ENCODE measurements around the gene EMC10.
"Not testable (repeated sequence)": the region's sequence is repeated elsewhere in the genome, so short reads cannot be mapped to it uniquely, and the experiment has no call there.

The EMC10 gene

DNA sequence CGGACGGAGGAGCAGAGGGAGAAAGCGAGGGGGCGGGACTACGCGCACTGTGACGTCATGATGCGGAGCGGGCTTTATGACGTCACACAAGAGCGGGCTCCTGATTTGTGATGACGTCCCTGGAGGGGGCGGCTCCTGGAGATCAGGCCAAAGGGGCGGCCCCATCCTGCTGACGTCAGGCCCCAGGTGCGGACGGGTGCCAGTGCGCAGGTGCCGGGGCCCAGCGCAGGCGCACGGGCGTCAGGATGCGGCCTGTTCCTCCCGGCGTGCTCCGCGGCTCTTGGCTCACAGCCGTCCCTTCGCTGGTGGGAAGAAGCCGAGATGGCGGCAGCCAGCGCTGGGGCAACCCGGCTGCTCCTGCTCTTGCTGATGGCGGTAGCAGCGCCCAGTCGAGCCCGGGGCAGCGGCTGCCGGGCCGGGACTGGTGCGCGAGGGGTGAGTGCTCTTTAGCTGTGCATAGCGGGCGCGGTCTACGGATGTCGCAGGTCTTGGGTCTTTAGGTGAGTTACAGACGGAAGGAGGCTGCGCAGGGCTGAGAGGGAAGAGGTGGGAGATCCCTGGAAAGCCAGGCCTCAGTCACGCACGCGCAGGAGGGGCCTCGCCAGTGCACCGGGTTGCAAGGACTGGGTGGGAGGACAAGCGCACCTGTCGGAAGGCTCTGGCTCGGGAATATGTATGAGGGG, at the start of gene EMC10, which contains the start of gene GARIN5A:
EMC10 (plus strand) TSS at position 284 of the 683 bp plus-strand sequence; CDS start at position 322, 38 bp downstream.
GARIN5A (minus strand) TSS at position 625 of the 683 bp plus-strand sequence; CDS start at position 165, 460 bp downstream.
- peak; percentile 96 for DNase-seq

- no peak for DNase-seq
These were observed 48.9 kb upstream of the EMC10 start for GRCh38 chr19:50427318-50427925.

DNA sequence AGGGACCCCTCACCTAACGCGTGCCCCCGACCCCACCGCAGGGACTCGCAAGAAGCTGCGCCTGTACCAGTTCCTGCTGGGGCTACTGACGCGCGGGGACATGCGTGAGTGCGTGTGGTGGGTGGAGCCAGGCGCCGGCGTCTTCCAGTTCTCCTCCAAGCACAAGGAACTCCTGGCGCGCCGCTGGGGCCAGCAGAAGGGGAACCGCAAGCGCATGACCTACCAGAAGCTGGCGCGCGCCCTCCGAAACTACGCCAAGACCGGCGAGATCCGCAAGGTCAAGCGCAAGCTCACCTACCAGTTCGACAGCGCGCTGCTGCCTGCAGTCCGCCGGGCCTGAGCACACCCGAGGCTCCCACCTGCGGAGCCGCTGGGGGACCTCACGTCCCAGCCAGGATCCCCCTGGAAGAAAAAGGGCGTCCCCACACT, 48.3 kb upstream of the EMC10 start:
- DNase-seq = peak; percentile 87

DNA sequence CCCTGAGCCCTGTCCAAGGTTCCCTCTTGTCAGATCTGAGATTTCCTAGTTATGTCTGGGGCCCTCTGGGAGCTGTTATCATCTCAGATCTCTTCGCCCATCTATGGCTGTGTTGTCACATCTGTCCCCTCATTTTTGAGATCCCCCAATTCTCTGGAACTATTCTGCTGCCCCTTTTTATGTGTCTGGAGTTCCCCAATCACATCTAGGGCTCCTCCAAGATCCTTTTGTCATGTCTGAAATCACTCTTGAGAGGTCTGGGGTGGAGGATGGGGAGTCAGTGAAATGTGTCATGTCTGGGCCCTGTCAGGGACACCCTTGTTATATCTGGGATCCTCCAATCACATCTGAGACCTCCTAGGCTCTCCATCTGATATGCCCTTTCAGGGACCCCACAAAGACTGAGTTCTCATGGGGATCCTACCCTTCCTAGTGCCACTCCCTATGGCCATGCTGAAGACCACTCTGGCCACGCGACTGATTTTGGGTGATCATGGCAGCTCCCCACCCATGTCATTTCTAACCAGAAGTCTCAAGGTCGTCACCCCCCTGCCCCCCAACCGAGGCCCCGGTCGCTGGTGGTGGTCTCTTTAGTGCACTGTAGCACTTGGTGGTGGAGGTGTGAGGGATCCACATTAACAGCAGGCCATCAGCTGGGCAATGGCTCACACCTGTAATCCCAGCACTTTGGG, 47.4 kb upstream of the EMC10 start:
- DNase-seq = no peak

DNA sequence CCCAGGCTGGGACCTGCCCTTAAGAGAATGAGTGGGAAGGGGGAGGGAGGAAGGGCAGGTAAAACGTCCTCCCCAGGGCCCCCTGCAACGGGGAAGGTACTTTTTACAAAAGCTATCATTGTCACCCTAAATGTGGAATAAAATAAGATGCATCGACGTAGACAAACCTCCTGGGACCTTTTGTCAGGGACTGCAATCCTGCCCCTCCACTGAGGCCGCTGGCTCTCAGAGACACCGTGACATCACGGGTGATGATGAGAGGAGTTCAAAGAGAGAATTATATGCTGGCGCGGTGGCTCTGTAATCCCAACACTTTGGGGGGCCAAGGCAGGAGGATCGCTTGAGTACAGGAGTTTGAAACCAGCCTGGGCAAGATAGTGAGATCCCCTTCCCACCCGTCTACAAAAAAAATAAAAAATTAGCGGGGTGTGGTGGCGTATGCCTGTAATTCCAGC, 45.4 kb upstream of the EMC10 start:
- no peak for DNase-seq

DNA sequence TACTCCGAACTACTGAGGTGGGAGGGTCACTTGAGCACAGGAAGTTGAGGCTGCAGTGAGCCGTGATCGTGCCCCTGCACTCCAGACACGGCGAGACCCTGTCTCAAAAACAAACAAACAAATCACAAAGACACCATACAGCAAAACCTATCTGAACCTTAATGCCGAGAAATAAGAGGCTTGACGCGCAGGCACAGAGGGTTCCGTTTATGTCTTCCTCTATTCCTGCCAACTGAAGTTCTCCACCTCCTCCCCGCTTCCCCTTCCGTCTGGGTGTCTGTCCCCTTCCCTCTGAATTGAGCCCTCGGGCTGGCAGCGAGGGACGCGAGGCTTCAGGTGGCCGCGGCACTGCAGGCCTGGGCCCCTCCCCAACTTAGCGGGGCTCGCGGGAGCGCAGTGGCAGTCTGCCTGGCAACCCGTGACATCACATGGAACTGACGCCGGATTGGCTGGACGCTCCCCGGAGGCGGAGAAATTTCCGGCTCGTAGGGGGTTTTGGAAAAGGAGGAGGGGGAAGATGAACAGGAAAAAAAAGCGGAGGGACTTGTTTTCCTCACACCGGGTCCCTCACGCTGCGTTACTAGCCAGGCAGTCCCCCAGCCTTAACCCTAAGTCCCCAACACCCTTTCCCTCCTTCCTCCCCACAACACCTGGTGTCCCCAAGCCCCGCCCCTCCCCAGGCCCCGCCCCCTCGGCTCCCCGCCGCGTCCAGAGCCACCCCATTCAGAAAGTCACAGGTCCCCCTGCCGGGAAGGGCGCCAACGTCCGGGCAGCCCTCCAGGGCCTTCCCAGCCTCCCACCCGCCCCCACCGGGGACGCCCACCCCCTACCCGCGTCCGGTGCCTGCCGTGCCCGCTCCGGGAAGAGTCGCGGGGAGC, 44.7 kb upstream of the EMC10 start:
- peak; percentile 95 for DNase-seq

GRCh38 chr19:50432221-50433028, 43.9 kb upstream of the EMC10 start, which contains the start of gene MYBPC2:
Gene MYBPC2, plus strand, starts transcription at chr19:50432892. Its CDS starts 62 bp downstream, at chr19:50432954.
- peak; percentile 69 for DNase-seq

DNA sequence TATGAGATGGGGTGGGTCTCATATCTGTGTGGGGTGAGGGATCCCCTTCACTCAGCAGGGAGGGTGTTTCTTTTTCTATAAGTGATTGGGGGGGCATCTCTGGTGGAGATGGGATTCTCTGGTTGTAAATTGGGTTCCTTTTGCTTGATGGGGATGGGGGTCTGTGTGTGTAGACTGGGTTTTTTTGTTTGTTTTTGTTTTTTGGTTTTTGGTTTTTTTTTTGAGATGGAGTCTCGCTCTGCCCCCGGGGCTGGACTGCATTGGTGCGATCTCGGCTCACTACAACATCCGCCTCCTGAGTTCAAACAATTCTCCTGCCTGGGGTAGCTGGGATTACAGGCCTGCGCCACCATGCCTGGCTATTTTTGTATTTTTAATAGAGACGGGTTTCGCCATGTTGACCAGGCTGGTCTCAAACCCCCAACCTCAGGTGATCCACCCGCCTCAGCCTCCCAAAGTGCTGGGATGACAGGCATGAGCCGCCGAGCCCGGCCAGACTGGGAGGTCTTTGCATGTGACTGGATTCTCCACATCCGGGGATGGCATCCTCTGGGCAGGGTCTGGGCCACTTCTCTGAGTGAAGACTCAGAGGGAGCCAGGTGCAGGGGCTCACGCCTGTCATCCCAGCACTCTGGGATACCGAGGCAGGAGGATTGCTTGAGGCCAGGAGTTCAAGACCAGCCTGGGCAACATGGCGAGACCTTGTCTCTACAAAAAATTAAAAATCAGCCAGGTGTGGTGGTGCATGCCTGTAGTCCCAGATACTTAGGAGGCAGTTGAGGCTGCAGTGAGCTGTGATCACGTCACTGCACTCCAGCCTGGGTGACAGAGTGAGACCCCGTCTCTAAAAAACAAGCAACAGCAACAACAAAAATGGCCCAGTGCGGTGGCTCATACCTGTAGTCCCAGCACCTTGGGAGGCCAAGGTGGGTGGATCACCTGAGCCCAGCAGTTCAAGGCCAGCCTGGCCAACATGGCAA, 42.8 kb upstream of the EMC10 start:
- DNase-seq = no peak

- DNase-seq = no peak
These were observed 41.8 kb upstream of the EMC10 start for GRCh38 chr19:50434525-50434924.

GRCh38 chr19:50435221-50435620, 41.1 kb upstream of the EMC10 start:
- DNase-seq = no peak

DNA sequence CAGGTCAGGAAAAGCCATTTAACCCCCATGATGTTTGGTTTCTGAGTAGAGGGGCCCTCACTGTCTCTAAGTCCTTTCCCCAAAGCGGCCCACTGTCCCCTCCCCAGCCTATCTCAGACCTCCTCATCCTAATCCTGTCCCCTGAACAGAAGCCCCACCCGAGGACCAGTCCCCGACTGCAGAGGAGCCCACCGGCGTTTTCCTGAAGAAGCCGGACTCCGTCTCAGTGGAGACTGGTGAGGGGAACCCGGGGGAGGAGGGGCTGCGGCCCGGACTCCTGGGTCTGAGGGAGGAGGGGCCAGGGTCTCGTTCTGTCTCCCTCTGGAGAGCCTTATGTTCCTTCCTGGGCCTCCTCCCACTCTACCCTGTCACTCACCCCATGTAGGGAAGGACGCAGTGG, 40.7 kb upstream of the EMC10 start:
- no peak for DNase-seq

- DNase-seq = no peak
These were observed 38.4 kb upstream of the EMC10 start for GRCh38 chr19:50437862-50438449.

GRCh38 chr19:50439130-50439529, 37.2 kb upstream of the EMC10 start:
- DNase-seq = not testable (repeated sequence)

DNA sequence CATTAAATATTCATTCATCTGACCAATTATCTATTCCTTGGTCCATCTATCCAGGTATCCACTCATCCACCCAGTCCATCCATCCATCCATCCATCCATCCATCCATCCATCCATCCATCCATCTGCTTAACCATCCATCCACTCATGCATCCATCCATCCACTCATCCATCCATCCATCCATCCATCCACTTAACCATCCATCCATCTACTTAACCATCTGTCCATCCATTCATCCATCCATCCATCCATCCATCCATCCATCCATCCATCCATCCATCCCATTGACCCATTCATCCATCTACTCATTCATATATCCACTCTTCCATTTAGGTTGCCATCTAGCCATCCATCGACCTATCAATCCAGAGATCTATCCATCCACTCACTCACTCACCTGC, 32.2 kb upstream of the EMC10 start:
- DNase-seq = no peak

GRCh38 chr19:50447053-50447452, 29.3 kb upstream of the EMC10 start:
- no peak for DNase-seq

DNA sequence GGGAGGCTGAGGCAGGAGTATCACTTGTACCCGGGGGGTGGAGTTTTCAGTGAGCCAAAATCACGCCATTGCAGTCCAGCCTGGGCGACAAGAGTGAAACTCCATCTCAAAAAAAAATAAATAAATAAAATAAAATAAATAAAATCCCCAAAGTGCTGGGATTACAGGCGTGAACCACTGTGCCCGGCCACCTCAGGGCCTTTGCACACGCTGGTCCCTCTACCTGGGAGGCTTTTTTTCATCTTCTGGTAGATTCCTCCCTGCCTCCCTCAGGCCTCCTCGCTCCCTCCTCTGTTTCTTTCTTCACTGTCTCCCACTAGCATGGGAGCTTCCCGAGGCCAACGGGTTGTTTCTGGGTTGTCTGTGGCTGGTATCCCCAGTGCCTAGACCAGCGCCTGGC, 28.6 kb upstream of the EMC10 start:
- no peak for DNase-seq

- no peak for DNase-seq
These were observed 26.9 kb upstream of the EMC10 start for GRCh38 chr19:50449236-50449899.

DNA sequence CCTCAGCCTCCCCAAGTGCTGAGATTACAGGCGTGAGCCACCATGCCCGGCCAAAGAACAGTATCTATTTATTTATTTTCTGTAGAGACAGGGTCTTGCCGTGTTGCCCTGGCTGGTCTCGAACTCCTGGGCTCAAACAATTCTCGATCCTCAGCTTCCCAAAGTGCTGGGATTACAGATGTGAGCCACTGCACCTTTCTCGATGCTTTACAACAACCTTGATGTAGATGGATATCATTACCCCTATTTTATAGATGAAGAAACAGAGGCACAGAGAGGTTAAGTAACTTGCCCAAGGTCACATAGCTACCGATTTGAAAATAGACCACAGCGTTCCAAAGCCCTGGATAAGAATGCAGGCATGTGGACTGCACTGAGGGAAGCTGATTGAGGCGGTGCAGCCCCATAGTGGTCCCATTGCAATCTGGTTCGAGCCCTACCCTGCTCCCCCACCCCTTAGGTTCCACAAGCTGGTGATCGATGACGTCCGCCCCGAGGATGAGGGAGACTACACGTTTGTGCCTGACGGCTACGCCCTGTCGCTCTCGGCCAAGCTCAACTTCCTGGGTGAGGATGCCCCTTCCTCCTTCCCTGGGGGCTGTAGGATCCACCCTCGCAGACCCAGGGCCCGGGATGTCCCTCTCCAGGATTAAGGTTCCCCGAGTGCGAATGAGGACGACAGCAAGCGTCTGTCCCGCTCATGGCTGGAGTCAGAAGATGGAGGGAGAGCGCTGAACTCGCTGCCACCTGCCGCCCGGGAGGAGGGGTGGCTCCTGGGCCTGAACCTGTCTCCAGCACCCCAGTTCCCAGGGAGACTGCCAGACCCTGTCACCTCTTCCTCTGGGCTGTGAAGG, 25.7 kb upstream of the EMC10 start:
- no peak for DNase-seq

DNA sequence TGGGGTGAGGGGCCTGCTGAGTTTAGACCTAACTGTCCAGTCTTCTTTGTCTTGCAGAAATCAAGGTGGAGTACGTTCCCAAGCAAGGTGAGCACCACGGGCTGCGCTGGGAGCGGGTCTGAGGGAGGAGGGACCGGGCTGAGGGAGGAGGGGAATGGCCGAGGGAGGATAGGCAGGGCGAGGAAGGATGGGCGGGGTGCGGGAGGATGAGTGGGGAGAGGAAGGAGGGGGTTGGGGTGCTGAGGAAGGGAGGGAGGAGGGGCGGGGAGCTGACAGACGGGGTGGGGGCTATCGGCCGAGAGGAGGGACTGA, 25.1 kb upstream of the EMC10 start:
- no peak for DNase-seq

Measured in right forelimb (tissue), 1 donor.